Measurements from ENCODE around the gene KCNC3. TPM values are rescaled to one million over a fixed set of nuclear protein-coding genes. Genes with fewer than 3 reads are reported as not detected.

The KCNC3 gene
- total and polyA plus RNA-seq, 7 experiments from 2014 or later: 1.9 to 11.1 (median 2.4) TPM; not detected in 2

- H3K27ac Mint-ChIP-seq: no peak overlapping the region
- Histone ChIP-seq H3K27ac (ENCODE audit: low read depth, low read length) (no peak overlapping the region), H3K9me3 (ENCODE audit: control insufficient read depth in 2 of 3, low read length in 3 of 3) (no peaks in the 10 kb centered on the region), H3K4me3 (ENCODE audit: low read length) (no peak overlapping the region), H3K4me1 (ENCODE audit: control insufficient read depth in 2 of 2, insufficient read depth in 2 of 2, low read length in 2 of 2) (no peaks in the 10 kb centered on the region), H3K27me3 (ENCODE audit: control insufficient read depth in 2 of 2, insufficient read depth in 2 of 2, low read length in 2 of 2) (peaks cover 0 to 23% of the 10 kb centered on the region in 2 donors), H3K36me3 (ENCODE audit: control insufficient read depth in 2 of 3, insufficient read depth in 3 of 3, low read length in 3 of 3) (no peaks in the 10 kb centered on the region)
- peaks cover 0 to 7% (median 4%) of the 10 kb centered on the region in 5 donors for H3K36me3 Mint-ChIP-seq
- ChIA-PET POLR2A (no interaction called here), CTCF (no interaction called here)
- peaks cover 0 to 9% (median 0%) of the 10 kb centered on the region in 11 donors for H3K9me3 Mint-ChIP-seq
- ATAC-seq: no peak
- no peak for DNase-seq
- peaks cover 13 to 20% (median 15%) of the 10 kb centered on the region in 7 donors for H3K4me1 Mint-ChIP-seq
- H3K27me3 Mint-ChIP-seq: peaks cover 65 to 80% (median 69%) of the 10 kb centered on the region in 5 donors
- peak overlapping the region in 1 of 10 donors; percentile 57 for H3K4me3 Mint-ChIP-seq
- intact Hi-C loops (cut with micrococcal nuclease): no loop called here
Measured at GRCh38 chr19:50312967-50313811, 16.0 kb downstream of the KCNC3 start.

- no peak overlapping the region for H3K27ac Mint-ChIP-seq
- DNase-seq: no peak
- H3K4me3 Mint-ChIP-seq: no peak overlapping the region
- POLR2A ChIA-PET: no interaction called here
- Histone ChIP-seq H3K27me3 (ENCODE audit: control insufficient read depth in 2 of 2, insufficient read depth in 2 of 2, low read length in 2 of 2) (peaks cover 0 to 23% of the 10 kb centered on the region in 2 donors), H3K4me1 (ENCODE audit: control insufficient read depth in 2 of 2, insufficient read depth in 2 of 2, low read length in 2 of 2) (no peaks in the 10 kb centered on the region), H3K4me3 (ENCODE audit: low read length) (no peak overlapping the region), H3K27ac (ENCODE audit: low read depth, low read length) (no peak overlapping the region), H3K9me3 (ENCODE audit: control insufficient read depth in 2 of 3, low read length in 3 of 3) (no peaks in the 10 kb centered on the region), H3K36me3 (ENCODE audit: control insufficient read depth in 2 of 3, insufficient read depth in 3 of 3, low read length in 3 of 3) (no peaks in the 10 kb centered on the region)
- H3K36me3 Mint-ChIP-seq: peaks cover 0 to 7% (median 4%) of the 10 kb centered on the region in 5 donors
- peaks cover 0 to 5% (median 0%) of the 10 kb centered on the region in 11 donors for H3K9me3 Mint-ChIP-seq
- no peak for ATAC-seq
- H3K27me3 Mint-ChIP-seq: peaks cover 57 to 73% (median 69%) of the 10 kb centered on the region in 5 donors
- CTCF ChIA-PET: no interaction called here
- intact Hi-C loops (cut with micrococcal nuclease): no loop called here
- H3K4me1 Mint-ChIP-seq: peaks cover 9 to 20% (median 15%) of the 10 kb centered on the region in 7 donors
Measured at GRCh38 chr19:50311723-50312635, 17.2 kb downstream of the KCNC3 start.

GRCh38 chr19:50310759-50311465, 18.3 kb downstream of the KCNC3 start:
- Mint-ChIP-seq H3K27ac (no peak overlapping the region), H3K9me3 (peaks cover 0 to 5% (median 0%) of the 10 kb centered on the region in 11 donors), H3K4me1 (peaks cover 8 to 20% (median 13%) of the 10 kb centered on the region in 7 donors), H3K36me3 (peaks cover 0 to 7% (median 2%) of the 10 kb centered on the region in 5 donors), H3K4me3 (no peak overlapping the region), H3K27me3 (peaks cover 58 to 68% (median 67%) of the 10 kb centered on the region in 5 donors)
- Histone ChIP-seq H3K36me3 (ENCODE audit: control insufficient read depth in 2 of 3, insufficient read depth in 3 of 3, low read length in 3 of 3) (no peaks in the 10 kb centered on the region), H3K27me3 (ENCODE audit: control insufficient read depth in 2 of 2, insufficient read depth in 2 of 2, low read length in 2 of 2) (peaks cover 0 to 23% of the 10 kb centered on the region in 2 donors), H3K4me3 (ENCODE audit: low read length) (no peak overlapping the region), H3K4me1 (ENCODE audit: control insufficient read depth in 2 of 2, insufficient read depth in 2 of 2, low read length in 2 of 2) (no peaks in the 10 kb centered on the region), H3K27ac (ENCODE audit: low read depth, low read length) (no peak overlapping the region), H3K9me3 (ENCODE audit: control insufficient read depth in 2 of 3, low read length in 3 of 3) (no peaks in the 10 kb centered on the region)
- ChIA-PET POLR2A (no interaction called here), CTCF (no interaction called here)
- intact Hi-C loops (cut with micrococcal nuclease): no loop called here
- ATAC-seq (no peak), DNase-seq (no peak)

DNA sequence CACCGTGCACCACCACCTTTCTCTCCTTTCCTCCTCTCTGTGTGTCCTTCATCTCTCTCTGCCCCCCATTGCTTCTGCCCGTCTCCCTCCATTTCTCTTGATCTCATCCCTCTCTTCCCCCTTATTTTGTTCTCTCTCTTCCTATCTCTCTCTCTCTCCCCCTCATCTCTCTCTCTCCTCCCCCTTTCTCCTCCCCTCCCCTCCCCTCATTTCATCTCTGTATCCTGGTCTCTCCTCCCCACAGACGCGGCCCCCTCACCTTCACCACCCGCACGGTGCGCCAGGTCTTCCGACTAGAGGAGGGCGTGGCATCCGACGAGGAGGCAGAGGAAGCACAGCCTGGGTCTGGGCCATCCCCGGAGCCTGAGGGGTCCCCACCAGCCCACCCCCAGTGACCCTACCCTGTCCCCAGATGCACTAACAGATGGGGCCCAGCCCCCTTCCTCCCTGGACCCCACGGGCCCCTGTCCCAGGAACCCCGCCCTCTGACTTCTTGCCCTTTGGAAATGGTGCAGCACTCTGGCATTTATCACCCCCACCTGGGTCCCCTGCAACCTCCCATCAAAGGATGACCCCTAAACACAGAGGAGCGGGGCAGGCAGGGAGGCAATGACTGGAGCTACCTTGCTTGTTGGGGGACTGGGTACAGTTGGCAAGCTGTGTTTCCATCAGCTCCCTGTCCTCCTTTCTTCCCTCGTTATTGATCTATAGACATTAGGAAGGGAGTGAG, 19.6 kb downstream of the KCNC3 start:
- no peak overlapping the region for H3K27ac ChIP-seq (ENCODE audit: low read depth, low read length)
- H3K9me3 Mint-ChIP-seq: peaks cover 0 to 5% (median 0%) of the 10 kb centered on the region in 11 donors
- no peak overlapping the region for H3K4me3 Mint-ChIP-seq
- ATAC-seq (no peak), DNase-seq (no peak)
- H3K27me3 Mint-ChIP-seq: peaks cover 56 to 67% (median 65%) of the 10 kb centered on the region in 5 donors
- no peaks in the 10 kb centered on the region for H3K4me1 ChIP-seq (ENCODE audit: control insufficient read depth in 2 of 2, insufficient read depth in 2 of 2, low read length in 2 of 2)
- H3K4me1 Mint-ChIP-seq: peaks cover 0 to 11% (median 6%) of the 10 kb centered on the region in 7 donors
- ChIA-PET CTCF (no interaction called here), POLR2A (no interaction called here)
- H3K27ac Mint-ChIP-seq: no peak overlapping the region
- no peaks in the 10 kb centered on the region for H3K9me3 ChIP-seq (ENCODE audit: control insufficient read depth in 2 of 3, low read length in 3 of 3)
- peaks cover 0 to 7% (median 0%) of the 10 kb centered on the region in 5 donors for H3K36me3 Mint-ChIP-seq
- intact Hi-C loops (cut with micrococcal nuclease): no loop called here
- no peaks in the 10 kb centered on the region for H3K36me3 ChIP-seq (ENCODE audit: control insufficient read depth in 2 of 3, insufficient read depth in 3 of 3, low read length in 3 of 3)
- peaks cover 0 to 19% of the 10 kb centered on the region in 2 donors for H3K27me3 ChIP-seq (ENCODE audit: control insufficient read depth in 2 of 2, insufficient read depth in 2 of 2, low read length in 2 of 2)
- no peak overlapping the region for H3K4me3 ChIP-seq (ENCODE audit: low read length)

DNA sequence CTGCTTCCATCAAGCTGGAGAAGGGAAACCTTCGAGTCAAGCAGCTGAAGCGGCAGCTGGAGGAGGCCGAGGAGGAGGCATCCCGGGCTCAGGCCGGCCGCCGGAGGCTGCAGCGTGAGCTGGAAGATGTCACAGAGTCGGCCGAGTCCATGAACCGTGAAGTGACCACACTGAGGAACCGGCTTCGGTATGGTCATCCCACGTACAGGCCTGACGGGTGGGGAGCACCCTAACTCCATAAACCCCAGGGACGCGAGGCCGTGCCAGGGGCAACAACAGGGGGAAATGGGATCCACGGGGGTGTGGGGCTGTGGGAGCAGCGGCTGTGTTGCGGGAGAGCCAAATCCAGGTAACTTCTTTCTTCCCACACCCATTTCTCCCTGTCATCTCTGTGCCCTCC, 20.2 kb downstream of the KCNC3 start:
- no peak overlapping the region for H3K4me3 Mint-ChIP-seq
- peaks cover 0 to 14% of the 10 kb centered on the region in 2 donors for H3K27me3 ChIP-seq (ENCODE audit: control insufficient read depth in 2 of 2, insufficient read depth in 2 of 2, low read length in 2 of 2)

GRCh38 chr19:50303558-50303957, 25.6 kb downstream of the KCNC3 start:
- Histone ChIP-seq H3K4me1 (ENCODE audit: control insufficient read depth in 2 of 2, insufficient read depth in 2 of 2, low read length in 2 of 2) (no peaks in the 10 kb centered on the region), H3K27ac (ENCODE audit: low read depth, low read length) (no peak overlapping the region), H3K4me3 (ENCODE audit: low read length) (no peak overlapping the region), H3K27me3 (ENCODE audit: control insufficient read depth in 2 of 2, insufficient read depth in 2 of 2, low read length in 2 of 2) (no peaks in the 10 kb centered on the region), H3K36me3 (ENCODE audit: control insufficient read depth in 2 of 3, insufficient read depth in 3 of 3, low read length in 3 of 3) (no peaks in the 10 kb centered on the region), H3K9me3 (ENCODE audit: control insufficient read depth in 2 of 3, low read length in 3 of 3) (peaks cover 0 to 8% (median 0%) of the 10 kb centered on the region in 3 experiments)
- peaks cover 0 to 4% (median 0%) of the 10 kb centered on the region in 7 donors for H3K4me1 Mint-ChIP-seq
- H3K4me3 Mint-ChIP-seq: no peak overlapping the region
- DNase-seq: no peak
- H3K9me3 Mint-ChIP-seq: peaks cover 0 to 17% (median 6%) of the 10 kb centered on the region in 11 donors
- intact Hi-C loops (cut with micrococcal nuclease): no loop called here
- H3K27ac Mint-ChIP-seq: no peak overlapping the region
- H3K36me3 Mint-ChIP-seq: no peaks in the 10 kb centered on the region
- ChIA-PET CTCF (no interaction called here), POLR2A (no interaction called here)
- no peak for ATAC-seq
- H3K27me3 Mint-ChIP-seq: peaks cover 22 to 63% (median 32%) of the 10 kb centered on the region in 5 donors

More for the DNA sequence above, 20.2 kb downstream of the KCNC3 start:
- Mint-ChIP-seq H3K4me1 (peaks cover 0 to 7% (median 6%) of the 10 kb centered on the region in 7 donors), H3K27ac (peak overlapping the region in 1 of 9 donors; percentile 22), H3K9me3 (peaks cover 0 to 4% (median 0%) of the 10 kb centered on the region in 11 donors), H3K36me3 (peaks cover 0 to 7% (median 0%) of the 10 kb centered on the region in 5 donors), H3K27me3 (peaks cover 52 to 68% (median 60%) of the 10 kb centered on the region in 5 donors)
- Histone ChIP-seq H3K36me3 (ENCODE audit: control insufficient read depth in 2 of 3, insufficient read depth in 3 of 3, low read length in 3 of 3) (no peaks in the 10 kb centered on the region), H3K27ac (ENCODE audit: low read depth, low read length) (no peak overlapping the region), H3K4me3 (ENCODE audit: low read length) (no peak overlapping the region), H3K4me1 (ENCODE audit: control insufficient read depth in 2 of 2, insufficient read depth in 2 of 2, low read length in 2 of 2) (no peaks in the 10 kb centered on the region), H3K9me3 (ENCODE audit: control insufficient read depth in 2 of 3, low read length in 3 of 3) (no peaks in the 10 kb centered on the region)
- intact Hi-C loops (cut with micrococcal nuclease): no loop called here
- ATAC-seq: no peak
- POLR2A ChIA-PET: no interaction called here
- CTCF ChIA-PET: no interaction called here
- DNase-seq: no peak
